T47D (cell line): ENCODE results near the gene EYS.

ENCODE experiments used
- DNase-seq, 2 experiments: peaks; one replicate each; pipeline versions ENCODE4 v3.0.0 to v3.0.0-alpha.2; 2011 to 2012; ENCODE audit warnings: low read depth in 1 of 2, low spot score in 1 of 2
- JUND ChIP-seq: IDR thresholded peaks from 2 replicates; pipeline ENCODE4 v1.6.1; 2012; ENCODE audit warnings: low read depth
- in situ Hi-C: cut with HindIII; loops from 2 replicates; pipeline ENCODE4 v1.10.0; 2016; ENCODE audit warnings: low sequenced_read_pairs, low pct_unique_long_range_greater_than_20kb

Gene EYS

GRCh38 chr6:63709148-63709547 lies 1997.9 kb downstream of the EYS start:
- in situ Hi-C loops, result no loop called here
- no peak for TF ChIP-seq JUND
- DNase-seq, result no peak

- in situ Hi-C loops, result no loop called here
- no peak for TF ChIP-seq JUND
- DNase-seq, result no peak
These were observed 1998.4 kb downstream of the EYS start for GRCh38 chr6:63708631-63709030.

DNA sequence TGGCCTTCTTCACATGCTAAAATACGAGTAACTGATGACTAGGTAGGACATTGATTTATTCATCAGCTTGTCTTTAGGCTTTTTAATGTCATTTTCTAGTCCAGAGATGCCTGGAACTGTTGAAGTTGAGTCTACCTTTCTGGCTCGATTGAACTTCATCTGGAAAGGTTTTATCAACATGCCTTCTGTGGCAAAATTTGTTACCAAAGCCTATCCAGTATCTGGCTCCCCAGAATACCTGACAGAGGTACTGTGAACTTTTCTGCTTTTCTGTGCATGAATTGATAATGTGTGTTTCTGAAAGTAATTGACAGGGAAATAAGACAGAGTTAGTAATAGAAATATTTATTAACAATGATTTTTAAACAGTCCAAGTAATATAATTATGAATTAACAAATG lies 2000.4 kb downstream of the EYS start:
- no peak for TF ChIP-seq JUND
- DNase-seq, result no peak
- in situ Hi-C loops, result no loop called here

- in situ Hi-C loops, result no loop called here
- DNase-seq, result no peak
- no peak for TF ChIP-seq JUND
These were observed 2001.3 kb downstream of the EYS start for GRCh38 chr6:63705707-63706106.

GRCh38 chr6:63690221-63690620 lies 2016.8 kb downstream of the EYS start:
- in situ Hi-C loops, result no loop called here
- DNase-seq, result no peak
- no peak for TF ChIP-seq JUND

DNA sequence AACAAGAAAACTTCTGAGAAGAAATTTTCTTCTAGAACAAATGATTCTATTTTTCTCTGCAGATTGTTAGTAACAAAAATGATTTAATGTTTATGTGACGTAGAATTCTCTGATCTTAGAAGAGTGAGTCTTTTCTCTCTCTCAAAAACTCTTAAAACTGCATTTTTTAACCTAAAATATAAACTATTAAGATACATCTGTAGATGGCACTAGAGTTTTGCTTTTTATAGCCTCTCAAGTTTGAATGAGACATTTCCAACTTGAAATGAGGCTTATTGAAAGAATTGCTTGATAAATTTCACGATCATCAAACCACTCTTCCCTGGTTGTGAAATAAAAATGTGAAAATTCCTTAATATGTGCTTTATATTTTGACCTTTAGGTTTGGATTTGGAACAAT lies 2017.6 kb downstream of the EYS start:
- in situ Hi-C loops, result no loop called here
- no peak for DNase-seq
- TF ChIP-seq JUND, result no peak

DNA sequence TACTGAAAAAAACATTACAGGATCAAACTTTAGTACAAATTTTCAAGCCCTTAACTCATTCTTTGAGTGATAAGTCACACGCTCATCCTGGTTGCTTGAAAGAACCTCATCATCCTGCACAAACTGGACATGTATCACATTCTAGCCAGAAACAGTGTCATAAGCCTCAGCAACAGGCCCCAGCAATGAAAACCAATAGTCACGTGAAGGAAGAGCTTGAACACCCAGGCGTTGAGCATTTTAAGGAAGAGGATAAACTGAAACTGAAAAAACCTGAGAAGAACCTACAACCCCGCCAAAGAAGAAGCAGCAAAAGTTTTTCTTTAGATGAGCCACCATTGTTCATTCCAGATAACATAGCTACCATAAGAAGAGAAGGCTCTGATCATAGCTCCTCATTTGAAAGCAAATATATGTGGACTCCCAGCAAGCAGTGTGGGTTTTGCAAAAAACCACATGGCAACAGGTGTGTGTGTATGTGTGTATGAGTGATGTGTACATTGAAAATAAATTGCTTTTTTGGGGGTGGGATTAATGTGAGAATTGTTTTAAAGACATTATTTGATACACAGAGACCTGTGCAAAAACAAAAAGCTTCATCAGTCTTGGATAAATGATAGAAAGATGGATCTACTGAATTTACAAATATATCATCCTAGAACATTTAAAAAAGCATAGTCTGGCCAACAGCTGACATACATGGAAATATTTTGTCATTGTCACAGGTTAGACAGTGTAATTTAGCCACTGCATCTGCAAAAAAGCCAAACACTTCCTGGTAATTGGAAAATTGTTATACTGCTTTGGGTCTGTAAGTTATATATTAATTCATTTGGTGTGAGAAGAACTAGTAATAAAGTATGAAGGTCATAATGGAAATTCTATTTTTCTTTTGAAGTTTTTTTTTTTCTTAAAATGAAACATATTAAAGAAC lies 2021.3 kb downstream of the EYS start:
- in situ Hi-C loops, result no loop called here
- DNase-seq, result no peak
- TF ChIP-seq JUND, result no peak

DNA sequence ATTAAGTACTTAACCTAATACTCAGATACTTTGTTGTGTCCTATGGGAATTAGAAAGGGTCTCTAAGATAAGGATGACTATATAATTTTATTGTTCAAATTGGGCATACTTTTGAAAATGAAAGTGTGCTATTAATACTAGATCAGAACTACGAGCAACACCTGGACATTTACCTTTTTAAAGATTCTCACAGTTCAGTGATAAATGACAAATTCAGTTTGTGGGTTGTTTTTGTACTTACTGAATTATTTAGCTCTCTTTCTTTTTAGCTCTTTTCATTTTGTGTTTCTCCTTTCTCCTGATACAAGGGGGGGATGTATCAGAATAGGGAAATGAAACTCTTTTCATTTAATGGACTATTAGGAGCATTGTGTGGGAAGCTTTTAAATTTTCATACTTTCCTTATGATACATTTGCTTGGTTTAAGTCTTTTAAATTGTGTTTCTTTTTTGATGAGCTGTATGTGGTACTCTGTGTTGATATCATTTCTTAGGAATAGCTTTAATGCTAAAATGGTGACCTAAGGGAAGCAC lies 2023.9 kb downstream of the EYS start:
- no peak for DNase-seq
- no peak for TF ChIP-seq JUND

DNA sequence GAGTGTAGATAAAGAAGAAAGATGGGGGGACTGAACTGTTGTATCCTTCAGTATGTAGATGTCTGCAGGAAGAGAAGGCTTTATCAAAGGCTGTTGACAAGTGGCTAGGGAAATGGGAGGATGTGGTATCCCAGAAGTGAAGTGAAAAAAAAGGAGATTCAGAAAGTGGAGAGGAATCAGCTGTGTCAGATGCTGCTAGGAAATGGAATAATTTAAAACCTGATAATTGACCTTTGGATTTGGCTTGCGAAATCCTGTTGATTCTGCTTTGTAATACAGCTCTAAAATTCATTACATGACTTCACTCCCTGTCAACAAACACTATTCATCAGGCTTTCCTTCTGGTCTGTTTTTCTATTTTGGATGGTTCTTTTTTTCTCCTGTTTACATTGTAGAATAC lies 2029.7 kb downstream of the EYS start:
- no peak for DNase-seq
- no peak for TF ChIP-seq JUND
- in situ Hi-C loops, result no loop called here

More for the DNA sequence above, 2023.9 kb downstream of the EYS start:
- in situ Hi-C loops, result no loop called here

DNA sequence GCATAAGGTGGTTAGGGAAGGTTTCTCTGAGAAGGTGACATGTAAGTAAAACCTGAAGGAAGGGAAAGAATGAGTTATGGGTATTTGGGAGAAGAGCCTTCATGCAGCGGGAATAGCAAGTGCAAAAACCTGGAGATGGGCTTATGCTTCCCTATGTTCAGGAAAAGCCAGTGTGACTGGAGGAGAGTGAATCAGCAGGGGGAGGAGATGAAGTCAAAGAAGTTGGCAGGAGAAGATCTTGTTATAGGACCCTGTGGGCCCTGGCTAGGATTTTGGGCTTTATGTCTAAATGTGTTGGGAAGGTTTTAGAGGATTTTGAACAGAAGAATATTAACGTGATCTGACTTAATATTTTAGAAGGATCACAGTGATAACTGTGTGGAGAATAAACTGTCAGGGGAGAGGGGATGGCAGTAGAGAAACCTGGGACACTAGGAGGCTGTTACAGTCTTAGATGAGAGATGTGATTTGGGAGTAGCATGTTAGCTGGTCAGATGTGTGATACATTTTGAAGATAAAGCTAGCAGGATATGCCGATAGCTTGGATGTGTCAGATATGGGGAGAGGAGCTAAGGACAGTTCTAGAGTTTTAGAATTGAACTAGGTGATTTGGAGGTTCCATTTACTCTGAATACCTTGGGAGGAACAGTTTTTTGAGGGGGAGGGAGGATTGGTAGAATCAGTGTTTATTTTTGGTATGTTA lies 2030.5 kb downstream of the EYS start:
- in situ Hi-C loops, result no loop called here
- TF ChIP-seq JUND, result no peak

DNA sequence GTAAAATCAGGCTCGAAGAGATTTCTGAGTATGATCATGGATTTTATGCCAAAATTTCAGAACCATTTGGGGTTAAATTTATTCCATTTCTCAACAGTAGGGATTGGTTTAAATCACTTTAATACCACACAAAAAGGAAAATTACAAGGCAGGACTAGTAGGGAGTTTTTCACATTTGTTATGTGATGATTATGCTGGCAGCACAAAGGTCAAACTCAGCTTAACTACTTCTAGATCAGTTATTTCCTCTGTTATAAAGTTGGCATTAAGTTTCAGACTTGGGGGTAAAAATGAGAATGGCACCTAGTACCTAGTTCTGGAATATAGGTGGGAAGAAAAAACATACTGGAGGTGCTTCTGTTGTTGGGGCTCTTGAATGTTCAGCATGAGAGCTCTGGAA lies 2031.9 kb downstream of the EYS start:
- no peak for DNase-seq
- in situ Hi-C loops, result no loop called here
- TF ChIP-seq JUND, result no peak

More for the DNA sequence above, 2030.5 kb downstream of the EYS start:
- DNase-seq, result no peak

- in situ Hi-C loops, result no loop called here
- TF ChIP-seq JUND, result no peak
- DNase-seq, result no peak
These were observed 2032.4 kb downstream of the EYS start for GRCh38 chr6:63674635-63675034.

GRCh38 chr6:63673692-63674091 lies 2033.3 kb downstream of the EYS start:
- TF ChIP-seq JUND, result no peak
- in situ Hi-C loops, result no loop called here
- no peak for DNase-seq
